NT2/D1 (cell line): ENCODE data around the gene PLSCR4.

Experiments
- SUZ12 ChIP-seq: IDR thresholded peaks from 2 replicates; pipeline ENCODE4 v1.6.1; 2011; ENCODE audit not compliant: insufficient read length, insufficient read depth; ENCODE audit errors: extremely low read depth
- YY1 ChIP-seq: IDR thresholded peaks from 2 replicates; pipeline ENCODE4 v1.6.1; 2011; ENCODE audit not compliant: insufficient read length, insufficient read depth
- ZNF274 ChIP-seq: IDR thresholded peaks from 2 replicates; pipeline ENCODE4 v1.6.1; 2011; ENCODE audit warnings: mild to moderate bottlenecking, low read depth, low read length

DNA sequence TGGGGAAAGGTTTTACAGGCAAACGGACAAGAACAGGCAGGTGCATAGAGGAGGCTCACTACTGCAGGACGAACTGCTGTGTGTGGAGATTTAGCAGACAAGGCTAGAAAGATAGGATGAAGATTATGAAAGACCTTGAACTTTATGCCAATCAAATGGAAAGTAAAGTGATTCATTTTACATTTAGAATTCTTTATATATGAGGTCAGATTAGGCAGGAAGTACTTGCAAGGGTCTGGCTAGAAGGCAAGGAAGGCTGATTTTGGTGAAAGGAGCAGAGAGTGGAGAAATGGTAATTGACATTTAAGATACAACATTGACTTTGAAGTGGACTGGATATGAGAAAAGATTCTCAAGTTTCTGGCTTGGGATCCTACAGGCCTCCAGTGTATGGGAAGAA, 33.6 kb downstream of the PLSCR4 start:
- TF ChIP-seq ZNF274 (no peak), YY1 (no peak), SUZ12 (no peak)
